ENCODE measurements around the gene DIS3L2.

GRCh38 chr2:232139171-232139594, 177.7 kb downstream of the DIS3L2 start:
- TF ChIP-seq POLR2A (IDR thresholded peaks at IDR 0.05) (no peak), CTCF (IDR thresholded peaks at IDR 0.05) (no peak), POLR2AphosphoS5 (IDR thresholded peaks at IDR 0.05; ENCODE audit: insufficient read depth in 1 of 2, low read depth in 1 of 2) (no peak)
